Measurements from ENCODE around the gene IRF9.

DNA sequence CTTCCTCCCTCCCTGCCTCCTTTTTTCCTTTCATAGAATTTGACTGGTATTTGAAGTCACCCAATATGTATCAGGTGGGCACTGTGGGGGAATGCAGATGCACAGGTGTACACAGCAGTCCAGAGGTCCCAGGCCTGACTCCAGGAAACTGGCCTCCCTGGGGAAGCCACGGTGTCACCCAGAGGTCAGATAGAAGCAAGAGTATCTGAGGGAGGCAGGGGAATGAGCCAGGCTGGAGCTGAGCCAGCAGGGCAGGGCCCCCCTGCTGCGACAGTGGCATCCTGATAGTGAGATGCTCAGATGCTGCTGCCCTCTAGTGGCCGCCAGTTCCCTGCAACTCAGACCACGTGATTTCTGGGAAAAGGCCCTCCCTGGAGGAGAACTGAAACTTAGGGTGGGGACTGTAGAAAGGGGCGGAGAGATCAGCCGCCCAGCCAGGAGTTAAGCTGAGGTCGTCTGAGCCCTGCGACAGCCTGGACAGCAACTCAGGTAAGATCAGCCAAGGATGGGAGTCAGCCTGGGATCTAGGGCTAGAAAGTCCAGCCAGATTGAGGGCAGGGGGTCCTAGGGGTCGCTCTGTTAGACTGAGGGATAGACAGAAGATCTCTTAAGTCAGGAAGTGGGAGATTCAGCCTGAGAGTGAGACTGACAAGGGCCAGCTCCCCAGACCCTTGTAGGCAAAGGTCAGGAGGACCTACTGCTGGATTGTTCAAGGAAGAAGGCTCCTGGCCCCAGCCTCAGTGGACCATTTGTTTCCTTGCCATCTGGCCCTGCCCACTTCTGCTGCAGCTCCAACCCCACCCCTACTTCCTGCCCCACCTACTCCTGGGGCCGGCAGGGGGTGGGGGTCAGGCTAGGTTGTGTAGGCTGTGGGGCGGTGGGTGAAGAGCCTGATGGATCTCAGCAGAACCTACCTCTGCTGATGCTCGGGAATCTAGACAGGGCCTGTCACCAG is at the start of gene IRF9:
- TF ChIP-seq, protein P1, sequence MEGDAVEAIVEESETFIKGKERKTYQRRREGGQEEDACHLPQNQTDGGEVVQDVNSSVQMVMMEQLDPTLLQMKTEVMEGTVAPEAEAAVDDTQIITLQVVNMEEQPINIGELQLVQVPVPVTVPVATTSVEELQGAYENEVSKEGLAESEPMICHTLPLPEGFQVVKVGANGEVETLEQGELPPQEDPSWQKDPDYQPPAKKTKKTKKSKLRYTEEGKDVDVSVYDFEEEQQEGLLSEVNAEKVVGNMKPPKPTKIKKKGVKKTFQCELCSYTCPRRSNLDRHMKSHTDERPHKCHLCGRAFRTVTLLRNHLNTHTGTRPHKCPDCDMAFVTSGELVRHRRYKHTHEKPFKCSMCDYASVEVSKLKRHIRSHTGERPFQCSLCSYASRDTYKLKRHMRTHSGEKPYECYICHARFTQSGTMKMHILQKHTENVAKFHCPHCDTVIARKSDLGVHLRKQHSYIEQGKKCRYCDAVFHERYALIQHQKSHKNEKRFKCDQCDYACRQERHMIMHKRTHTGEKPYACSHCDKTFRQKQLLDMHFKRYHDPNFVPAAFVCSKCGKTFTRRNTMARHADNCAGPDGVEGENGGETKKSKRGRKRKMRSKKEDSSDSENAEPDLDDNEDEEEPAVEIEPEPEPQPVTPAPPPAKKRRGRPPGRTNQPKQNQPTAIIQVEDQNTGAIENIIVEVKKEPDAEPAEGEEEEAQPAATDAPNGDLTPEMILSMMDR (IDR thresholded peaks at IDR 0.05): peak; percentile 86 to 98 (median 93)
- peak in 1 of 2 donors; percentile 59 for TF ChIP-seq POLR2A (IDR thresholded peaks at IDR 0.05)
